Vagina (tissue), 2 donors: Measurements from ENCODE around the gene PLA2R1. TPM values are rescaled to one million over a fixed set of nuclear protein-coding genes. Genes with fewer than 3 reads are reported as not detected.

ENCODE experiments used
- DNase-seq, 2 donors: peaks; one replicate each; pipeline ENCODE4 v3.0.0-alpha.2; 2017; ENCODE audit errors: extremely low spot score in 2 of 2
- H3K27ac ChIP-seq: fragments of 200-600 bp; sonication (generic); one replicate; pipeline ENCODE4 v1.5.1; 2019
- H3K27me3 ChIP-seq: fragments of 200-600 bp; sonication (generic); one replicate; pipeline ENCODE4 v1.5.1; 2019
- H3K36me3 ChIP-seq, 2 donors: fragments of 200-600 bp; sonication (generic); one replicate each; pipeline ENCODE4 v1.5.1; 2017 to 2019
- H3K4me1 ChIP-seq: fragments of 200-600 bp; sonication (generic); one replicate; pipeline ENCODE4 v1.5.1; 2019
- H3K4me3 ChIP-seq, 2 donors: fragments of 200-600 bp; sonication (generic); 1 replicate in 1 of 2; 2 replicates in 1 of 2; pipeline ENCODE4 v1.5.1; 2016 to 2019
- H3K9me3 ChIP-seq: fragments of 200-600 bp; sonication (generic); one replicate; pipeline ENCODE4 v1.5.1; 2019
- POLR2A ChIP-seq, 2 donors: fragments of 450-650 bp; IDR thresholded peaks; one replicate each; pipeline ENCODE4 v1.6.1; 2017; ENCODE audit warnings: antibody characterized with exemption in 2 of 2, mild to moderate bottlenecking in 2 of 2, moderate library complexity in 2 of 2
- POLR2AphosphoS5 ChIP-seq, 2 donors: sonication (generic); formaldehyde crosslinking; IDR thresholded peaks; one replicate each; pipeline ENCODE4 v1.9.0; 2017; ENCODE audit warnings: antibody characterized with exemption in 2 of 2, mild to moderate bottlenecking in 2 of 2, low read depth in 1 of 2; ENCODE audit not compliant: insufficient read depth in 1 of 2
- intact Hi-C: fragments of 100-400 bp; cut with DNase I; formaldehyde crosslinking; loops from one replicate; pipeline ENCODE4 v1.15.1; 2023
- total RNA-seq: library from RNA; depleted of rRNA; stranded (reverse); fragments of >200 nt; gene quantifications from one replicate; pipeline ENCODE4 v1.2.3, GENCODE V29; 2016
- TF ChIP-seq, protein P1 (sequence below), 3 experiments: fragments of 450-650 bp in 2 of 3; fragments of 200-600 bp in 1 of 3; sonication (generic) in 1 of 3; IDR thresholded peaks; one replicate each; pipeline ENCODE4 v1.5.1; 2017 to 2019; ENCODE audit warnings: antibody characterized with exemption in 3 of 3, mild to moderate bottlenecking in 2 of 3, moderate library complexity in 2 of 3

Gene PLA2R1
- total RNA-seq, 1 donor from 2014 or later, result 24.3 TPM

- Histone ChIP-seq H3K4me3 (peak within 1 kb of the TSS; percentile 45 to 51), H3K36me3 (no peaks in the 10 kb centered on the region), H3K4me1 (peaks cover 14% of the 10 kb centered on the region), H3K27me3 (no peaks in the 10 kb centered on the region), H3K27ac (no peak within 1 kb of the TSS), H3K9me3 (no peaks in the 10 kb centered on the region)
- DNase-seq, result no peak
- intact Hi-C loops, result no loop called here
- no peak for TF ChIP-seq POLR2A (IDR thresholded peaks at IDR 0.05)
- TF ChIP-seq POLR2AphosphoS5 (IDR thresholded peaks at IDR 0.05; ENCODE audit: insufficient read depth in 1 of 2, low read depth in 1 of 2), result no peak
- TF ChIP-seq, protein P1, sequence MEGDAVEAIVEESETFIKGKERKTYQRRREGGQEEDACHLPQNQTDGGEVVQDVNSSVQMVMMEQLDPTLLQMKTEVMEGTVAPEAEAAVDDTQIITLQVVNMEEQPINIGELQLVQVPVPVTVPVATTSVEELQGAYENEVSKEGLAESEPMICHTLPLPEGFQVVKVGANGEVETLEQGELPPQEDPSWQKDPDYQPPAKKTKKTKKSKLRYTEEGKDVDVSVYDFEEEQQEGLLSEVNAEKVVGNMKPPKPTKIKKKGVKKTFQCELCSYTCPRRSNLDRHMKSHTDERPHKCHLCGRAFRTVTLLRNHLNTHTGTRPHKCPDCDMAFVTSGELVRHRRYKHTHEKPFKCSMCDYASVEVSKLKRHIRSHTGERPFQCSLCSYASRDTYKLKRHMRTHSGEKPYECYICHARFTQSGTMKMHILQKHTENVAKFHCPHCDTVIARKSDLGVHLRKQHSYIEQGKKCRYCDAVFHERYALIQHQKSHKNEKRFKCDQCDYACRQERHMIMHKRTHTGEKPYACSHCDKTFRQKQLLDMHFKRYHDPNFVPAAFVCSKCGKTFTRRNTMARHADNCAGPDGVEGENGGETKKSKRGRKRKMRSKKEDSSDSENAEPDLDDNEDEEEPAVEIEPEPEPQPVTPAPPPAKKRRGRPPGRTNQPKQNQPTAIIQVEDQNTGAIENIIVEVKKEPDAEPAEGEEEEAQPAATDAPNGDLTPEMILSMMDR (IDR thresholded peaks at IDR 0.05), result no peak
Observed at GRCh38 chr2:159904127-159904958, 158.1 kb downstream of the PLA2R1 start, which contains the start of gene LY75. LY75 (minus strand) TSS chr2:159904756.

DNA sequence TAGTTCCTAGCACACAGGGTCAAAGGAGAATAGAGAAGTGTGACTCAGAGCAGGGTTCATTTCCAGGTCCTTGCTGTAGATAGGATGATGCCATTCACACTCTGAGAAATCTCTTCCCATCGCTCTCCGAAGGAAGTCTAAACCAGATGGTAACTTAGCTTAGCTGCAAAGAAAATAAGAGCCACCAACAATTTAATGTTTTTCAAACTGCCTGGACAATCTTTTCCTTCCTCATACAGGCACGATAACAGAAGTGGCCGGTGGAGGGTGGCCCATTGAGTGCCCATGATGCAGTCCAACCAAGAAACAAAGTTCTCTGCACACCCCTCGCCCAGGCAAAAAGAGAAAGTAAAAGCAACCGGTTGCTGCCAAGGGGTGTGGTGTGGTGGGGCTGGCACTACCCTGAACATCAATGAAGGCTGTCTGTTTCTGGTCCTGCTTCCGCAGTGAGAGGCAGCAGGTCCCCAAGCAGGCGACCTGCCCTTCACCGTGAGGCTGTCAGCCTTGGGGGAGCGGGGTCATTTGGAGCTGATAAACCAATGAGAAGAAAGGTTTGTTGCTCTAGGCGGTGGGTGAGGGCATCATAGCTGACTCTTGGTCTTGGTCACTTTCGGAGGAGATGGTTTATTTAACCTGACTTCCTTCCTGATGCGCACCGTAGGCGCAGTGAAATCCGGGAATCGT lies 158.8 kb downstream of the PLA2R1 start:
- Histone ChIP-seq H3K27me3 (no peaks in the 10 kb centered on the region), H3K4me3 (peak overlapping the region; percentile 45 to 51), H3K4me1 (peaks cover 14% of the 10 kb centered on the region), H3K27ac (no peak overlapping the region), H3K9me3 (no peaks in the 10 kb centered on the region), H3K36me3 (no peaks in the 10 kb centered on the region)
- intact Hi-C loops, result no loop called here
- TF ChIP-seq POLR2A (IDR thresholded peaks at IDR 0.05), result no peak
- TF ChIP-seq, protein P1 (IDR thresholded peaks at IDR 0.05), result no peak
- no peak for TF ChIP-seq POLR2AphosphoS5 (IDR thresholded peaks at IDR 0.05; ENCODE audit: insufficient read depth in 1 of 2, low read depth in 1 of 2)
- no peak for DNase-seq

DNA sequence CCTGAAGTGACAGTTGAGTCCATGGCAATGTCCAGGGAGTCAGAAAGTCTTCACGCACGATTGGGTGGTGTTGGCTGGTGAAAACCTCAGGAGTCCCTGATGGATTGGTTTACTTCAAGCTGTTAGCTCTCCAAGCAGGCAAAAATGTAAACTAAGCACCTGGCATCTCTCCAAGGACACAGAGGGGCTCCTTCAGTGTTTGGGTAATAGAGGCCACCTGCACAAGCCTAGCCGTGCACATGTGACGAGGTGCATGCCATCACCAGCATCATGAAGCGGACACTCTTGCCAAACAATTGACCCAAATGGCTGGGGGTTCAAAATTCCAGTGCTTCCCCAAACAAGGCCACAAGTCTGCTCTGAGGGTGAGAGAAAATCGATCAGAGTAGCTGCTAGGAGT lies 159.7 kb downstream of the PLA2R1 start:
- no peak for DNase-seq
- no peak overlapping the region for H3K27ac ChIP-seq
- intact Hi-C loops, result no loop called here

GRCh38 chr2:159900343-159900742 lies 162.1 kb downstream of the PLA2R1 start:
- Histone ChIP-seq H3K4me1 (peaks cover 14% of the 10 kb centered on the region), H3K9me3 (no peaks in the 10 kb centered on the region), H3K36me3 (no peaks in the 10 kb centered on the region), H3K27ac (no peak overlapping the region), H3K27me3 (no peaks in the 10 kb centered on the region), H3K4me3 (no peak overlapping the region)
- DNase-seq, result no peak
- intact Hi-C loops, result no loop called here
- TF ChIP-seq POLR2A (IDR thresholded peaks at IDR 0.05), result no peak
- TF ChIP-seq, protein P1 (IDR thresholded peaks at IDR 0.05), result no peak
- TF ChIP-seq POLR2AphosphoS5 (IDR thresholded peaks at IDR 0.05; ENCODE audit: insufficient read depth in 1 of 2, low read depth in 1 of 2), result no peak

More for the DNA sequence above, 159.7 kb downstream of the PLA2R1 start:
- Histone ChIP-seq H3K36me3 (no peaks in the 10 kb centered on the region), H3K9me3 (no peaks in the 10 kb centered on the region), H3K27me3 (no peaks in the 10 kb centered on the region), H3K4me1 (peaks cover 14% of the 10 kb centered on the region), H3K4me3 (no peak overlapping the region)
- TF ChIP-seq, protein P1 (IDR thresholded peaks at IDR 0.05), result no peak
- no peak for TF ChIP-seq POLR2AphosphoS5 (IDR thresholded peaks at IDR 0.05; ENCODE audit: insufficient read depth in 1 of 2, low read depth in 1 of 2)
- TF ChIP-seq POLR2A (IDR thresholded peaks at IDR 0.05), result no peak
